ENCODE results near the gene LRP3.

- TF ChIP-seq CTCF (IDR thresholded peaks at IDR 0.05; ENCODE audit: insufficient read depth, low read length) (no peak), REST (IDR thresholded peaks at IDR 0.05; ENCODE audit: insufficient replicate concordance, low read depth) (no peak)
Observed at GRCh38 chr19:33229962-33230361, 35.8 kb downstream of the LRP3 start.

All from HL-60 (cell line).